Cardiac fibroblast (primary cell): ENCODE results near the gene SLC25A21.

ENCODE experiments used
- DNase-seq, 2 donors: peaks; one replicate each; pipeline versions ENCODE4 v3.0.0 to v3.0.0-alpha.2; 2010; ENCODE audit warnings: low read depth in 2 of 2
- H3K4me3 ChIP-seq, 2 donors: replicated peaks in 1 of 2; 1 replicate in 1 of 2; 2 replicates in 1 of 2; pipeline ENCODE4 v1.5.1; 2011; ENCODE audit warnings: low read depth in 2 of 2, low read length in 2 of 2, mild to moderate bottlenecking in 2 of 2, moderate library complexity in 1 of 2
- TF ChIP-seq, protein P1 (sequence below): IDR thresholded peaks from one replicate; pipeline ENCODE4 v1.5.1; 2011; ENCODE audit warnings: low read depth, mild to moderate bottlenecking, low read length, inconsistent platforms

The SLC25A21 gene

DNA sequence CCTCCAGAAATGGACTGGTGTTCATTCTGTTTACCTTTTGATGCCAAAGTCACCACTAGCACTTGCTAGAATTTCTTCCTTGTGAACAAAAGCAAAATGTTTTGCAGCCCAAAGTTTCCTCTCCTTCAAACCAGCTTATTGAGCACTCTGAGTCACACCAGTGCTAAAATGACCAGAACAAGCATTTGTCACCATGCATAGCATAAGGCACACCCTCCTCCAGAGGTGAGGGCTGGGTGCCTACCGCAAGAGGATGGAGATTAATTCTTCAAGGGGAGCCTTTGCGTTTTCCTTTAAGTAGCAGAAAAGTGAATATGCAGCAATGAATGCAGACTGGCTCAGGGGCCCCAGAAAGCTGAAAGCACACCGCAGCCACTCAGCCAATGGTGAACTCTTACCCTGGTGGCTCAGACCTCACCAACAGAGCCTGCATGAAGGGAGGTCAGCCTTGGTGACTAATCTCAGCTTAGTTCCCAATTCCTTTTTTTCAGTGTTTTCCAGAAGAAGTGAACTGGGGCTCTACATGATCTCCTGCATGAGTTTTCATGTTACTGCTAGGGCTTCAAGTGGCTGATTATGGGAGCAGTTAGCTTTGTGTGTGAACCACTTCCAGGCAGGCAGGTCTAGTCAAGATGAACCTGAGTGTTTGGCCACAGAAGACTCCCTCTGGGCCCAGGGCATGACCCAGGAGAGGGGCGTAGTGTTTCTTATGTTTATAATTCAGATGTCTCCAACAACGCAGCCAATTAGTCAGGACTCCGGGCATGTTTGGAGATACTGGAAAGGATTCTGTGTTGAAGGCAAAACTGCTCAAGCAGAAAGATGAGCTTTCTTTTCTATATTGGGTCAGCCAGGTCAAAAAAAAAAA lies 414.4 kb downstream of the SLC25A21 start:
- no peak for DNase-seq
- TF ChIP-seq, protein P1, sequence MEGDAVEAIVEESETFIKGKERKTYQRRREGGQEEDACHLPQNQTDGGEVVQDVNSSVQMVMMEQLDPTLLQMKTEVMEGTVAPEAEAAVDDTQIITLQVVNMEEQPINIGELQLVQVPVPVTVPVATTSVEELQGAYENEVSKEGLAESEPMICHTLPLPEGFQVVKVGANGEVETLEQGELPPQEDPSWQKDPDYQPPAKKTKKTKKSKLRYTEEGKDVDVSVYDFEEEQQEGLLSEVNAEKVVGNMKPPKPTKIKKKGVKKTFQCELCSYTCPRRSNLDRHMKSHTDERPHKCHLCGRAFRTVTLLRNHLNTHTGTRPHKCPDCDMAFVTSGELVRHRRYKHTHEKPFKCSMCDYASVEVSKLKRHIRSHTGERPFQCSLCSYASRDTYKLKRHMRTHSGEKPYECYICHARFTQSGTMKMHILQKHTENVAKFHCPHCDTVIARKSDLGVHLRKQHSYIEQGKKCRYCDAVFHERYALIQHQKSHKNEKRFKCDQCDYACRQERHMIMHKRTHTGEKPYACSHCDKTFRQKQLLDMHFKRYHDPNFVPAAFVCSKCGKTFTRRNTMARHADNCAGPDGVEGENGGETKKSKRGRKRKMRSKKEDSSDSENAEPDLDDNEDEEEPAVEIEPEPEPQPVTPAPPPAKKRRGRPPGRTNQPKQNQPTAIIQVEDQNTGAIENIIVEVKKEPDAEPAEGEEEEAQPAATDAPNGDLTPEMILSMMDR, result no peak
- H3K4me3 ChIP-seq, result no peak overlapping the region

GRCh38 chr14:36756226-36756625 lies 416.2 kb downstream of the SLC25A21 start:
- TF ChIP-seq, protein P1, result no peak
- no peak for DNase-seq

GRCh38 chr14:36755756-36756155 lies 416.6 kb downstream of the SLC25A21 start:
- no peak overlapping the region for H3K4me3 ChIP-seq

More at GRCh38 chr14:36756226-36756625, 416.2 kb downstream of the SLC25A21 start:
- no peak overlapping the region for H3K4me3 ChIP-seq

GRCh38 chr14:36751920-36752319 lies 420.5 kb downstream of the SLC25A21 start:
- no peak overlapping the region for H3K4me3 ChIP-seq
- TF ChIP-seq, protein P1, result no peak
- DNase-seq, result no peak

More at GRCh38 chr14:36755756-36756155, 416.6 kb downstream of the SLC25A21 start:
- no peak for DNase-seq
- TF ChIP-seq, protein P1, result no peak

- DNase-seq, result no peak
- TF ChIP-seq, protein P1, result no peak
- no peak overlapping the region for H3K4me3 ChIP-seq
Measured at GRCh38 chr14:36751106-36751505, 421.3 kb downstream of the SLC25A21 start.

DNA sequence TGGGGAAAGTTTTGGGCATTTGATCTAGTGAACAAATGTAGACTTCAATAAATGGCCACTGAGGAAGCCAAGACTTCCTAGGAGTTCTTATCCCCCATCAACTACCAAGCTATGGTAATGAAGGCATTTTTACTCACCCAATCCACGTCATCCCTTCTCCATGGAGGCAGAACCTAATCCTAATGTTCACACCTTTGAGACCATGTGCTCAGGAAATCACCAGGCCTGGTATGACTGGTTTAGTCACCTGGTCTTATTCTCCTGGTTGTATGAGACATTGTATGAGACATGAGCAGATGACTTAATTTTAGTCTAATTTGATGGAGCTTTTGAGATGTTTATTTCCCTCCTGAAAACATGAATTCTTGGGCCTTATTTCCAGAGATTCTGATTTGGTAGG lies 422.2 kb downstream of the SLC25A21 start:
- H3K4me3 ChIP-seq, result no peak overlapping the region
- TF ChIP-seq, protein P1, result no peak
- no peak for DNase-seq
